BLaER1 treated with 17β-estradiol and CSF1 and Interleukin-3, amounts not matched to agents 10 nM and 100 nM (cell line): ENCODE measurements around the gene ANTXR2.

Experiments used
- H3K27ac ChIP-seq, 11 experiments: shearing (Covaris generic); formaldehyde crosslinking; 2 replicates each; pipeline ENCODE4 v1.8.1; 2022
- H3K27me3 ChIP-seq, 11 experiments: shearing (Covaris generic); formaldehyde crosslinking; 2 replicates each; pipeline ENCODE4 v1.8.1; 2022
- H3K36me3 ChIP-seq, 11 experiments: shearing (Covaris generic); formaldehyde crosslinking; 2 replicates each; pipeline ENCODE4 v1.8.1; 2022
- H3K4me1 ChIP-seq, 10 experiments: shearing (Covaris generic); formaldehyde crosslinking; 2 replicates each; pipeline ENCODE4 v1.8.1; 2022
- H3K4me2 ChIP-seq, 11 experiments: shearing (Covaris generic); formaldehyde crosslinking; 2 replicates each; pipeline ENCODE4 v1.8.1; 2022
- H3K4me3 ChIP-seq, 10 experiments: shearing (Covaris generic); formaldehyde crosslinking; 2 replicates each; pipeline ENCODE4 v1.8.1; 2022
- H3K9ac ChIP-seq, 11 experiments: shearing (Covaris generic); formaldehyde crosslinking; 2 replicates each; pipeline ENCODE4 v1.8.1; 2022
- H3K9me3 ChIP-seq, 11 experiments: shearing (Covaris generic); formaldehyde crosslinking; replicated peaks in 1 of 11; 2 replicates each; pipeline ENCODE4 v1.8.1; 2022
- H4K20me1 ChIP-seq, 11 experiments: shearing (Covaris generic); formaldehyde crosslinking; 2 replicates each; pipeline ENCODE4 v1.8.1; 2022
- Cebpa-rat ChIP-seq, 11 experiments: shearing (Covaris generic); IDR thresholded peaks; 2 replicates each; pipeline ENCODE4 v1.8.1; 2022

The ANTXR2 gene

DNA sequence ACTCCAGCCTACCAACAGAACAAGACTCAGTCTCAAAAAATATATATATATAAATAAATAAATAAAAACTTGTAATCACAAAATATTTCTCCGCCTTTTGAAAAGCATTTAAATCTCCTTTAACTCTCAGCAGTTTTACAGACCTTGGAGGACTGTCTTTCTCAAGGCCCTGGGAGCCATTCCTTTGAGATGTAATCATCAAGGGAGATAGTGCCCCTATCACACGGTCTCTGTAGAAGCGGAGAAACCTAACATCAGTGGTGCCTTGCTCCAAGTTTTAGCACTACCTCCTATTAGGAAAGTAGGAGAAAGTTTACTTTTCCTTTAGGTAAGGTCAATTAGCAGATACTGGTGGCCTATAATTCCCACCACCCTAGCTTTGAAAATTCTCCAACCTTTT, 58.5 kb downstream of the ANTXR2 start:
- H3K9ac ChIP-seq, result no peak overlapping the region; a peak in 1 of 22 replicates
- no peaks in the 10 kb centered on the region for H4K20me1 ChIP-seq
- H3K4me3 ChIP-seq, result no peak overlapping the region; a peak in 1 of 20 replicates
- TF ChIP-seq Cebpa-rat (IDR thresholded peaks at IDR 0.05), result no peak
- H3K9me3 ChIP-seq, result peaks cover 0 to 19% (median 0%) of the 10 kb centered on the region in 11 experiments; a peak in 3 of 22 replicates
- peak overlapping the region in 5 of 11 experiments; percentile 1 to 64 (median 56); a peak in 8 of 22 replicates for H3K4me2 ChIP-seq
- H3K36me3 ChIP-seq, result peaks cover 0 to 63% (median 39%) of the 10 kb centered on the region in 11 experiments; a peak in 14 of 22 replicates
- H3K27ac ChIP-seq, result peak overlapping the region in 7 of 11 experiments; percentile 13 to 97 (median 95); a peak in 11 of 22 replicates
- H3K27me3 ChIP-seq, result no peaks in the 10 kb centered on the region
- peaks cover 16 to 99% (median 43%) of the 10 kb centered on the region in 10 experiments for H3K4me1 ChIP-seq

DNA sequence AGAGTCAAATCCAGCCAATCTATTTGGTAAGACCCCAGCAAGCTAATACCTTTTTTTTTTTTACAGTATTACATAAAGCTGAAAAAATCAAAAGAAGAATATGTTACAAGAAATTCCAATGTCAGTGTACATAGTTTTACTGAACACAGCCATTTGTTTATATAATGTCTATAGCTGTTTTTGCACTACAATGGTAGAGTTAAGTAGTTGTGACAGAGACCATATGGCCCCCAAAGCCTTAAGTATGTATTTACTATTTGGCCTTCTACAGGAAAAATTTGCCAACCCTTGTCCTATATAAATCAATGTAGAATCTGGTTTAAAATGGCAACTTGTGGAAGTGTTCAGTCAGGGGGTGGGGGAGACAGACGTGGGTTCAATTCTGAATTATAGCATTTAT, 60.7 kb downstream of the ANTXR2 start:
- peak overlapping the region in 3 of 11 experiments; percentile 40 to 56 (median 40); a peak in 5 of 22 replicates for H3K4me2 ChIP-seq
- H3K4me3 ChIP-seq, result no peak overlapping the region
- H4K20me1 ChIP-seq, result no peaks in the 10 kb centered on the region
- H3K27me3 ChIP-seq, result no peaks in the 10 kb centered on the region
- H3K9ac ChIP-seq, result no peak overlapping the region
- peaks cover 0 to 72% (median 34%) of the 10 kb centered on the region in 11 experiments; a peak in 13 of 22 replicates for H3K36me3 ChIP-seq
- peak overlapping the region in 3 of 11 experiments; percentile 3 to 34 (median 27); a peak in 3 of 22 replicates for H3K27ac ChIP-seq
- TF ChIP-seq Cebpa-rat (IDR thresholded peaks at IDR 0.05), result no peak
- H3K9me3 ChIP-seq, result peaks cover 0 to 17% (median 0%) of the 10 kb centered on the region in 11 experiments; a peak in 3 of 22 replicates
- peaks cover 10 to 99% (median 33%) of the 10 kb centered on the region in 10 experiments for H3K4me1 ChIP-seq

GRCh38 chr4:80011636-80012236, 61.3 kb downstream of the ANTXR2 start:
- peaks cover 10 to 99% (median 33%) of the 10 kb centered on the region in 10 experiments for H3K4me1 ChIP-seq
- H3K27ac ChIP-seq, result peak overlapping the region in 4 of 11 experiments; percentile 19 to 34 (median 28); a peak in 4 of 22 replicates
- no peaks in the 10 kb centered on the region for H4K20me1 ChIP-seq
- H3K27me3 ChIP-seq, result no peaks in the 10 kb centered on the region
- peaks cover 0 to 72% (median 38%) of the 10 kb centered on the region in 11 experiments; a peak in 13 of 22 replicates for H3K36me3 ChIP-seq
- no peak for TF ChIP-seq Cebpa-rat (IDR thresholded peaks at IDR 0.05)
- no peak overlapping the region for H3K4me3 ChIP-seq
- H3K9me3 ChIP-seq, result peaks cover 0 to 17% (median 0%) of the 10 kb centered on the region in 11 experiments; a peak in 3 of 22 replicates
- peak overlapping the region in 3 of 11 experiments; percentile 40 to 56 (median 40); a peak in 4 of 22 replicates for H3K4me2 ChIP-seq
- H3K9ac ChIP-seq, result no peak overlapping the region

GRCh38 chr4:80010316-80010715, 62.7 kb downstream of the ANTXR2 start:
- Histone ChIP-seq H3K27ac (peak overlapping the region in 4 of 11 experiments; percentile 6 to 76 (median 44); a peak in 5 of 22 replicates), H3K4me3 (no peak overlapping the region), H3K4me2 (peak overlapping the region in 3 of 11 experiments; percentile 41 to 69 (median 48); a peak in 4 of 22 replicates), H3K9ac (no peak overlapping the region), H3K36me3 (peaks cover 0 to 74% (median 38%) of the 10 kb centered on the region in 11 experiments; a peak in 13 of 22 replicates), H3K4me1 (peaks cover 7 to 99% (median 33%) of the 10 kb centered on the region in 10 experiments), H4K20me1 (no peaks in the 10 kb centered on the region), H3K9me3 (peaks cover 0 to 17% (median 0%) of the 10 kb centered on the region in 11 experiments; a peak in 3 of 22 replicates), H3K27me3 (no peaks in the 10 kb centered on the region)
- TF ChIP-seq Cebpa-rat (IDR thresholded peaks at IDR 0.05), result no peak

- H3K27ac ChIP-seq, result peak overlapping the region in 3 of 11 experiments; percentile 19 to 76 (median 69); a peak in 4 of 22 replicates
- no peak for TF ChIP-seq Cebpa-rat (IDR thresholded peaks at IDR 0.05)
- H3K4me1 ChIP-seq, result peaks cover 7 to 99% (median 30%) of the 10 kb centered on the region in 10 experiments
- peaks cover 0 to 17% (median under 1%) of the 10 kb centered on the region in 11 experiments; a peak in 7 of 22 replicates for H3K9me3 ChIP-seq
- no peak overlapping the region for H3K4me3 ChIP-seq
- H3K4me2 ChIP-seq, result peak overlapping the region in 3 of 11 experiments; percentile 48 to 83 (median 69); a peak in 4 of 22 replicates
- no peaks in the 10 kb centered on the region for H3K27me3 ChIP-seq
- H4K20me1 ChIP-seq, result no peaks in the 10 kb centered on the region
- H3K9ac ChIP-seq, result no peak overlapping the region
- peaks cover 0 to 74% (median 34%) of the 10 kb centered on the region in 11 experiments; a peak in 13 of 22 replicates for H3K36me3 ChIP-seq
Measured at GRCh38 chr4:80009806-80010205, 63.2 kb downstream of the ANTXR2 start.

GRCh38 chr4:80008971-80009370, 64.1 kb downstream of the ANTXR2 start:
- Histone ChIP-seq H3K27me3 (no peaks in the 10 kb centered on the region), H3K9ac (no peak overlapping the region), H3K36me3 (peaks cover 0 to 74% (median 33%) of the 10 kb centered on the region in 11 experiments; a peak in 14 of 22 replicates), H4K20me1 (no peaks in the 10 kb centered on the region), H3K4me2 (peak overlapping the region in 3 of 11 experiments; percentile 48 to 83 (median 69); a peak in 4 of 22 replicates), H3K9me3 (peaks cover 0 to 23% (median 8%) of the 10 kb centered on the region in 11 experiments; a peak in 18 of 22 replicates), H3K27ac (peak overlapping the region in 2 of 11 experiments; percentile 69 to 76; a peak in 3 of 22 replicates), H3K4me3 (no peak overlapping the region), H3K4me1 (peaks cover 7 to 95% (median 29%) of the 10 kb centered on the region in 10 experiments)
- TF ChIP-seq Cebpa-rat (IDR thresholded peaks at IDR 0.05), result no peak

DNA sequence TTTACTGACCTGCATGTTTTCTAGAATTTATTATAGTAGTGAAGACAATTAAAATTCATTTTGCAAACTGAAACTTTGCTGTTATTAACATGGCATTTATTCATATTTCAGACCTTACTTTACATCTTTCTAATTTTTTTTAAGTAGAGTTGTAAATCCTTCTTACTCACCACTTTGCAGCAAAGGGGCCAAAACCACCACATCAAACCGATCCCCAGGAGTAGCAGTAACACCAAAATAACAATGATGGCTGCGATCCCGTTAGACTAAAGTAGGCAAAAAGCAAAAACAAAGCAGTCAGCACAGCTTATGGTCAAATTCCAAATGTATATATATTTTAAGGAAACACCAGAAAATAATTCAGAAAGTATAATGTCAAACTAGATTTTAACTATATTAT, 64.7 kb downstream of the ANTXR2 start:
- Histone ChIP-seq H3K27me3 (no peaks in the 10 kb centered on the region), H3K9ac (0 out of 22 replicates have a peak overlapping the region, but pooled peaks of 1 of the 11 experiments have one; percentile 50), H3K4me2 (peak overlapping the region in 5 of 11 experiments; percentile 69 to 83 (median 76); a peak in 7 of 22 replicates), H3K4me1 (peaks cover 7 to 89% (median 29%) of the 10 kb centered on the region in 10 experiments), H3K4me3 (no peak overlapping the region), H3K27ac (peak overlapping the region in 4 of 11 experiments; percentile 45 to 76 (median 72); a peak in 7 of 22 replicates), H3K9me3 (peaks cover 0 to 23% (median 11%) of the 10 kb centered on the region in 11 experiments; a peak in 18 of 22 replicates), H3K36me3 (peaks cover 0 to 72% (median 29%) of the 10 kb centered on the region in 11 experiments; a peak in 14 of 22 replicates), H4K20me1 (no peaks in the 10 kb centered on the region)
- TF ChIP-seq Cebpa-rat (IDR thresholded peaks at IDR 0.05), result no peak

- peaks cover 7 to 83% (median 29%) of the 10 kb centered on the region in 10 experiments for H3K4me1 ChIP-seq
- H3K4me3 ChIP-seq, result no peak overlapping the region
- peaks cover 0 to 66% (median 23%) of the 10 kb centered on the region in 11 experiments; a peak in 14 of 22 replicates for H3K36me3 ChIP-seq
- TF ChIP-seq Cebpa-rat (IDR thresholded peaks at IDR 0.05), result no peak
- no peaks in the 10 kb centered on the region for H4K20me1 ChIP-seq
- peaks cover 0 to 26% (median 11%) of the 10 kb centered on the region in 11 experiments; a peak in 18 of 22 replicates for H3K9me3 ChIP-seq
- peak overlapping the region; percentile 1 to 76 (median 45); a peak in 15 of 22 replicates for H3K27ac ChIP-seq
- no peaks in the 10 kb centered on the region for H3K27me3 ChIP-seq
- H3K4me2 ChIP-seq, result peak overlapping the region in 8 of 11 experiments; percentile 40 to 83 (median 72); a peak in 15 of 22 replicates
- H3K9ac ChIP-seq, result peak overlapping the region in 2 of 11 experiments; percentile 26 to 50; a peak in 3 of 22 replicates
Measured at GRCh38 chr4:80007745-80008149, 65.3 kb downstream of the ANTXR2 start.
